Astrocyte (in vitro differentiated cells and primary cell): ENCODE data around the gene SLC36A4. TPM values are rescaled to one million over a fixed set of nuclear protein-coding genes. Genes with fewer than 3 reads are reported as not detected.

Experiments used
- DNase-seq: peaks from one replicate; pipeline ENCODE4 v3.0.0-alpha.2; 2010; ENCODE audit warnings: low read depth
- FAIRE-seq: peaks from 2 replicates; lab custom pipeline; 2011; peaks lifted over from hg19 to GRCh38; lab: Jason Lieb, UNC
- H2AFZ ChIP-seq: 2 replicates; pipeline ENCODE4 v1.6.0; 2012; ENCODE audit warnings: low read depth, low read length, inconsistent platforms
- H3K27ac ChIP-seq: 2 replicates; pipeline ENCODE4 v1.5.1; 2011; ENCODE audit warnings: low read depth, low read length, inconsistent platforms
- H3K27me3 ChIP-seq: 2 replicates; pipeline ENCODE4 v1.6.0; 2011; ENCODE audit warnings: low read length, inconsistent platforms; ENCODE audit not compliant: insufficient read depth
- H3K36me3 ChIP-seq: 2 replicates; pipeline ENCODE4 v1.5.1; 2011; ENCODE audit warnings: low read length, inconsistent platforms; ENCODE audit not compliant: insufficient read depth
- H3K4me1 ChIP-seq: 2 replicates; pipeline ENCODE4 v1.5.1; 2011; ENCODE audit warnings: low read length, inconsistent platforms; ENCODE audit not compliant: insufficient read depth
- H3K4me2 ChIP-seq: 2 replicates; pipeline ENCODE4 v1.6.0; 2012; ENCODE audit warnings: low read length, inconsistent platforms
- H3K4me3 ChIP-seq: 2 replicates; pipeline ENCODE4 v1.5.1; 2011; ENCODE audit warnings: low read depth, mild to moderate bottlenecking, low read length, inconsistent platforms; ENCODE audit not compliant: insufficient read depth
- H3K79me2 ChIP-seq: 2 replicates; pipeline ENCODE4 v1.6.0; 2012; ENCODE audit warnings: mild to moderate bottlenecking, low read length, inconsistent platforms; ENCODE audit not compliant: insufficient read depth
- H3K9ac ChIP-seq: 2 replicates; pipeline ENCODE4 v1.6.0; 2012; ENCODE audit warnings: mild to moderate bottlenecking, low read length, inconsistent platforms
- H3K9me3 ChIP-seq: 2 replicates; pipeline ENCODE4 v1.5.1; 2012; ENCODE audit warnings: low read depth, mild to moderate bottlenecking, low read length, inconsistent platforms; ENCODE audit not compliant: insufficient read depth
- H4K20me1 ChIP-seq: 2 replicates; pipeline ENCODE4 v1.6.0; 2012; ENCODE audit warnings: low read length, inconsistent platforms; ENCODE audit not compliant: insufficient read depth
- H3K27ac Mint-ChIP-seq: one replicate; pipeline ENCODE4 v1.8.0; 2021; ENCODE audit warnings: mild to moderate bottlenecking, mixed read lengths; ENCODE audit not compliant: unreplicated experiment
- H3K27me3 Mint-ChIP-seq: one replicate; pipeline ENCODE4 v1.8.0; 2021; ENCODE audit warnings: low read depth, mixed read lengths; ENCODE audit not compliant: unreplicated experiment
- H3K36me3 Mint-ChIP-seq: one replicate; pipeline ENCODE4 v1.8.0; 2021; ENCODE audit warnings: low read depth, mixed read lengths; ENCODE audit not compliant: unreplicated experiment
- H3K4me1 Mint-ChIP-seq: one replicate; pipeline ENCODE4 v1.8.0; 2021; ENCODE audit warnings: low read depth, mixed read lengths; ENCODE audit not compliant: unreplicated experiment
- H3K4me3 Mint-ChIP-seq: one replicate; pipeline ENCODE4 v1.8.0; 2021; ENCODE audit warnings: mild to moderate bottlenecking, moderate library complexity, mixed read lengths; ENCODE audit not compliant: unreplicated experiment
- H3K9me3 Mint-ChIP-seq: one replicate; pipeline ENCODE4 v1.8.0; 2021; ENCODE audit warnings: mild to moderate bottlenecking, mixed read lengths; ENCODE audit not compliant: unreplicated experiment
- CTCF ChIP-seq: IDR thresholded peaks from 2 replicates; pipeline ENCODE4 v1.5.1; 2011; ENCODE audit warnings: low read depth, mild to moderate bottlenecking, inconsistent platforms, low read length, moderate library complexity; ENCODE audit not compliant: insufficient read depth
- EZH2 ChIP-seq: IDR thresholded peaks from 2 replicates; pipeline ENCODE4 v1.6.1; 2012; ENCODE audit warnings: mild to moderate bottlenecking, low read length, inconsistent platforms; ENCODE audit not compliant: insufficient read depth
- total RNA-seq: library from RNA; stranded (reverse); gene quantifications from 2 replicates; pipeline ENCODE4 v1.2.1, GENCODE V29; 2021

The SLC36A4 gene
- total RNA-seq, 1 donor from 2014 or later = 28.3 TPM

GRCh38 chr11:93198215-93198845, 539 bp upstream of the SLC36A4 start:
- no peak for TF ChIP-seq EZH2
- no peak for TF ChIP-seq CTCF
- peak; percentile 20 for DNase-seq
- H3K79me2 ChIP-seq = peaks cover 35% of the 10 kb centered on the region
- peak overlapping the region; percentile 92 for H3K4me2 ChIP-seq
- Mint-ChIP-seq H3K36me3 (no peaks in the 10 kb centered on the region), H3K27me3 (no peaks in the 10 kb centered on the region), H3K9me3 (no peaks in the 10 kb centered on the region), H3K4me1 (no peaks in the 10 kb centered on the region), H3K27ac (peak overlapping the region; percentile 88), H3K4me3 (peak overlapping the region; percentile 91)
- peak overlapping the region; percentile 95 for H3K9ac ChIP-seq
- H2AFZ ChIP-seq = peak overlapping the region; percentile 90
- no peaks in the 10 kb centered on the region for H3K27me3 ChIP-seq
- H4K20me1 ChIP-seq = peaks cover 5% of the 10 kb centered on the region
- H3K36me3 ChIP-seq = no peaks in the 10 kb centered on the region
- no peaks in the 10 kb centered on the region for H3K9me3 ChIP-seq
- peak; percentile 13 for FAIRE-seq
- H3K4me1 ChIP-seq = no peaks in the 10 kb centered on the region
- peak overlapping the region; percentile 97 for H3K27ac ChIP-seq
- peak overlapping the region; percentile 98 for H3K4me3 ChIP-seq

- Histone ChIP-seq H3K36me3 (no peaks in the 10 kb centered on the region), H2AFZ (peak overlapping the region; percentile 90), H3K9ac (peak overlapping the region; percentile 95), H3K4me2 (peak overlapping the region; percentile 92), H3K4me3 (peak overlapping the region; percentile 98), H4K20me1 (peaks cover 8% of the 10 kb centered on the region), H3K27me3 (no peaks in the 10 kb centered on the region), H3K27ac (peak overlapping the region; percentile 97), H3K4me1 (no peaks in the 10 kb centered on the region), H3K79me2 (peaks cover 48% of the 10 kb centered on the region), H3K9me3 (no peaks in the 10 kb centered on the region)
- H3K4me3 Mint-ChIP-seq = peak overlapping the region; percentile 91
- FAIRE-seq (no peak), DNase-seq (no peak)
- TF ChIP-seq CTCF (peak; percentile 56), EZH2 (no peak)
- peaks cover 4% of the 10 kb centered on the region for H3K4me1 Mint-ChIP-seq
- no peaks in the 10 kb centered on the region for H3K9me3 Mint-ChIP-seq
- no peaks in the 10 kb centered on the region for H3K27me3 Mint-ChIP-seq
- H3K27ac Mint-ChIP-seq = peak overlapping the region; percentile 96
- H3K36me3 Mint-ChIP-seq = no peaks in the 10 kb centered on the region
These were observed 893 bp downstream of the SLC36A4 start for GRCh38 chr11:93196816-93197379.
